ENCODE data around the gene ZHX3. TPM values are rescaled to one million over a fixed set of nuclear protein-coding genes. Genes with fewer than 3 reads are reported as not detected.

The ZHX3 gene
- total and polyA plus RNA-seq, 2 donors (not counting 1 experiment from before 2014, with no cell fraction given) = 4.3 to 22.2 TPM

- CTCF ChIA-PET = interaction anchor here (0.7 to 1.3 kb wide), 4 partner anchors 13 to 690 kb away, joined by 3 to 7 read pairs (median 4); no protein-coding TSS in a partner anchor
- ATAC-seq (ENCODE audit: low read depth) (no peak), DNase-seq (no peak)
- no peak overlapping the region for H3K9ac ChIP-seq (ENCODE audit: low read length)
- no peaks in the 10 kb centered on the region for H3K79me2 ChIP-seq (ENCODE audit: control insufficient read depth, insufficient read depth, low read length)
- no peak overlapping the region for H3K4me3 ChIP-seq (ENCODE audit: control extremely low read depth in 1 of 5, extremely low read depth in 1 of 5, insufficient read depth in 1 of 5, low read depth in 2 of 5, low read length in 4 of 5)
- Mint-ChIP-seq H3K9me3 (ENCODE audit: insufficient read depth) (no peaks in the 10 kb centered on the region), H3K4me3 (no peak overlapping the region), H3K27ac (no peak overlapping the region), H3K4me1 (no peaks in the 10 kb centered on the region), H3K27me3 (no peaks in the 10 kb centered on the region)
- WGBS (ENCODE audit: insufficient coverage) = 100% methylated on average over 1 of the region's 2 CpGs
- intact Hi-C loops (cut with micrococcal nuclease) = no loop called here
- H3K27ac ChIP-seq (ENCODE audit: low read length in 2 of 2) = no peak overlapping the region
- POLR2A ChIA-PET = no interaction called here
- H3K36me3 ChIP-seq (replicated peaks in 1 of 2; ENCODE audit: control extremely low read depth in 1 of 2, control insufficient read depth in 1 of 2, extremely low read depth in 1 of 2, insufficient read depth in 2 of 2, low read length in 1 of 2) = peaks cover 0 to 2% of the 10 kb centered on the region in 2 experiments
- H3K9me3 ChIP-seq (ENCODE audit: control extremely low read depth in 1 of 3, control insufficient read depth in 2 of 3, insufficient read depth in 1 of 3, low read length in 2 of 3) = no peaks in the 10 kb centered on the region
- TF ChIP-seq CTCF (IDR thresholded peaks at IDR 0.05) = no peak
- no peak for TF ChIP-seq EZH2 (IDR thresholded peaks at IDR 0.05; ENCODE audit: borderline replicate concordance, insufficient read depth, low read depth, low read length, poor library complexity, severe bottlenecking)
- H3K27me3 ChIP-seq (replicated peaks in 1 of 4; ENCODE audit: control extremely low read depth in 1 of 4, control insufficient read depth in 3 of 4, insufficient read depth in 4 of 4, low read length in 3 of 4) = no peaks in the 10 kb centered on the region
- H3K4me2 ChIP-seq (replicated peaks; ENCODE audit: low read depth, low read length, poor library complexity, severe bottlenecking) = no peak overlapping the region
- no peaks in the 10 kb centered on the region for H3K4me1 ChIP-seq (ENCODE audit: control insufficient read depth in 2 of 2, insufficient read depth in 2 of 2, low read length in 2 of 2)
- H4K20me1 ChIP-seq (ENCODE audit: control insufficient read depth, insufficient read depth, low read length, poor library complexity, severe bottlenecking) = no peaks in the 10 kb centered on the region
- no peak overlapping the region for H2AFZ ChIP-seq (ENCODE audit: insufficient read depth, low read depth, low read length, poor library complexity, severe bottlenecking)
Observed at GRCh38 chr20:41264819-41265218, 52.7 kb downstream of the ZHX3 start.

- Mint-ChIP-seq H3K9me3 (ENCODE audit: insufficient read depth) (no peaks in the 10 kb centered on the region), H3K4me3 (no peak overlapping the region), H3K27ac (no peak overlapping the region), H3K4me1 (no peaks in the 10 kb centered on the region), H3K27me3 (no peaks in the 10 kb centered on the region)
- ChIA-PET POLR2A (no interaction called here), CTCF (interaction anchor here (1.6 kb wide), 1 partner anchor 30 kb away, joined by 4 read pairs; no protein-coding TSS in a partner anchor)
- no peak for DNase-seq
- Histone ChIP-seq H3K36me3 (replicated peaks in 1 of 2; ENCODE audit: control extremely low read depth in 1 of 2, control insufficient read depth in 1 of 2, extremely low read depth in 1 of 2, insufficient read depth in 2 of 2, low read length in 1 of 2) (peaks cover 0 to 2% of the 10 kb centered on the region in 2 experiments), H3K79me2 (ENCODE audit: control insufficient read depth, insufficient read depth, low read length) (no peaks in the 10 kb centered on the region), H3K9me3 (ENCODE audit: control extremely low read depth in 1 of 3, control insufficient read depth in 2 of 3, insufficient read depth in 1 of 3, low read length in 2 of 3) (no peaks in the 10 kb centered on the region), H3K4me2 (replicated peaks; ENCODE audit: low read depth, low read length, poor library complexity, severe bottlenecking) (no peak overlapping the region), H4K20me1 (ENCODE audit: control insufficient read depth, insufficient read depth, low read length, poor library complexity, severe bottlenecking) (no peaks in the 10 kb centered on the region), H3K9ac (ENCODE audit: low read length) (no peak overlapping the region), H2AFZ (ENCODE audit: insufficient read depth, low read depth, low read length, poor library complexity, severe bottlenecking) (no peak overlapping the region), H3K4me1 (ENCODE audit: control insufficient read depth in 2 of 2, insufficient read depth in 2 of 2, low read length in 2 of 2) (no peaks in the 10 kb centered on the region), H3K4me3 (ENCODE audit: control extremely low read depth in 1 of 5, extremely low read depth in 1 of 5, insufficient read depth in 1 of 5, low read depth in 2 of 5, low read length in 4 of 5) (no peak overlapping the region), H3K27ac (ENCODE audit: low read length in 2 of 2) (no peak overlapping the region), H3K27me3 (replicated peaks in 1 of 4; ENCODE audit: control extremely low read depth in 1 of 4, control insufficient read depth in 3 of 4, insufficient read depth in 4 of 4, low read length in 3 of 4) (no peaks in the 10 kb centered on the region)
- TF ChIP-seq CTCF (IDR thresholded peaks at IDR 0.05) (no peak), EZH2 (IDR thresholded peaks at IDR 0.05; ENCODE audit: borderline replicate concordance, insufficient read depth, low read depth, low read length, poor library complexity, severe bottlenecking) (no peak)
- WGBS (ENCODE audit: insufficient coverage) = 96% methylated on average over 2 of the region's 2 CpGs
- intact Hi-C loops (cut with micrococcal nuclease) = no loop called here
- no peak for ATAC-seq (ENCODE audit: low read depth)
Observed at GRCh38 chr20:41261790-41262717, 55.5 kb downstream of the ZHX3 start.

All from B cell (primary cell).